ENCODE measurements around the gene TMEM179. TPM values are rescaled to one million over a fixed set of nuclear protein-coding genes. Genes with fewer than 3 reads are reported as not detected.

TMEM179 gene
- total RNA-seq, 4 donors from 2014 or later = 2.3 TPM; not detected in 3

- intact Hi-C loops (cut with DNase I; ENCODE audit: low total_unique reads) = loop anchor here (10.0 kb wide), 1 partner anchor 434 kb away; the partner anchor contains the start of gene KIF26A
- H3K27me3 ChIP-seq = peaks cover 0 to 9% of the 10 kb centered on the region in 2 donors
- no peak overlapping the region for H3K27ac ChIP-seq
- H3K4me1 ChIP-seq = no peaks in the 10 kb centered on the region
- DNase-seq = no peak
- H3K4me3 ChIP-seq = no peak overlapping the region
- no peak for TF ChIP-seq POLR2A (IDR thresholded peaks at IDR 0.05)
- TF ChIP-seq CTCF (IDR thresholded peaks at IDR 0.05) = no peak
- no peaks in the 10 kb centered on the region for H3K36me3 ChIP-seq
- no peaks in the 10 kb centered on the region for H3K9me3 ChIP-seq
Measured at GRCh38 chr14:104568620-104569019, 36.0 kb downstream of the TMEM179 start.

GRCh38 chr14:104567957-104568225, 36.7 kb downstream of the TMEM179 start:
- Histone ChIP-seq H3K4me3 (no peak overlapping the region), H3K9me3 (no peaks in the 10 kb centered on the region), H3K36me3 (no peaks in the 10 kb centered on the region), H3K27ac (no peak overlapping the region), H3K4me1 (no peaks in the 10 kb centered on the region), H3K27me3 (peaks cover 0 to 9% of the 10 kb centered on the region in 2 donors)
- intact Hi-C loops (cut with DNase I; ENCODE audit: low total_unique reads) = loop anchor here (10.0 kb wide), 1 partner anchor 433 kb away; the partner anchor contains the start of gene KIF26A
- TF ChIP-seq CTCF (IDR thresholded peaks at IDR 0.05) (no peak), POLR2A (IDR thresholded peaks at IDR 0.05) (no peak)
- no peak for DNase-seq

- intact Hi-C loops (cut with DNase I; ENCODE audit: low total_unique reads) = loop anchor here (10.0 kb wide), 1 partner anchor 433 kb away; the partner anchor contains the start of gene KIF26A
- Histone ChIP-seq H3K4me3 (no peak overlapping the region), H3K36me3 (no peaks in the 10 kb centered on the region), H3K4me1 (no peaks in the 10 kb centered on the region), H3K9me3 (no peaks in the 10 kb centered on the region), H3K27ac (no peak overlapping the region), H3K27me3 (peaks cover 0 to 9% of the 10 kb centered on the region in 2 donors)
- TF ChIP-seq POLR2A (IDR thresholded peaks at IDR 0.05) = no peak
- no peak for TF ChIP-seq CTCF (IDR thresholded peaks at IDR 0.05)
- no peak for DNase-seq
Measured at GRCh38 chr14:104567141-104567956, 37.2 kb downstream of the TMEM179 start.

GRCh38 chr14:104564744-104565679, 39.6 kb downstream of the TMEM179 start:
- H3K27ac ChIP-seq = no peak overlapping the region
- intact Hi-C loops (cut with DNase I; ENCODE audit: low total_unique reads) = loop anchor here (10.0 kb wide), 1 partner anchor 430 kb away; the partner anchor contains the start of gene KIF26A
- no peak for DNase-seq
- no peaks in the 10 kb centered on the region for H3K36me3 ChIP-seq
- no peaks in the 10 kb centered on the region for H3K9me3 ChIP-seq
- H3K27me3 ChIP-seq = peaks cover 0 to 9% of the 10 kb centered on the region in 2 donors
- no peak for TF ChIP-seq POLR2A (IDR thresholded peaks at IDR 0.05)
- no peak for TF ChIP-seq CTCF (IDR thresholded peaks at IDR 0.05)
- no peaks in the 10 kb centered on the region for H3K4me1 ChIP-seq
- no peak overlapping the region for H3K4me3 ChIP-seq

All from uterus (tissue), 4 donors.